IPS DF 19.7 (cell line): ENCODE measurements around the gene MYT1.
"Not testable (repeated sequence)": the region's sequence is repeated elsewhere in the genome, so short reads cannot be mapped to it uniquely, and the experiment has no call there.

Experiments used
- DNase-seq: peaks from one replicate; pipeline ENCODE4 v3.0.0-alpha.2; 2013; ENCODE audit warnings: low read depth, low spot score

MYT1 gene

GRCh38 chr20:64266988-64267387, 102.7 kb downstream of the MYT1 start:
- no peak for DNase-seq

- no peak for DNase-seq
Observed at GRCh38 chr20:64268174-64268573, 103.9 kb downstream of the MYT1 start.

GRCh38 chr20:64269604-64270411, 105.6 kb downstream of the MYT1 start:
- no peak for DNase-seq

- no peak for DNase-seq
Observed at GRCh38 chr20:64271636-64272035, 107.4 kb downstream of the MYT1 start.

GRCh38 chr20:64273109-64273508, 108.9 kb downstream of the MYT1 start:
- no peak for DNase-seq

- DNase-seq, result no peak
Observed at GRCh38 chr20:64276817-64277216, 112.6 kb downstream of the MYT1 start.

GRCh38 chr20:64277571-64278316, 113.5 kb downstream of the MYT1 start:
- DNase-seq, result no peak

- no peak for DNase-seq
Observed at GRCh38 chr20:64278317-64278681, 114.0 kb downstream of the MYT1 start.

- DNase-seq, result no peak
Observed at GRCh38 chr20:64279826-64280459, 115.7 kb downstream of the MYT1 start.

GRCh38 chr20:64280460-64280843, 116.2 kb downstream of the MYT1 start:
- DNase-seq, result no peak

- DNase-seq, result no peak
Observed at GRCh38 chr20:64283646-64284045, 119.4 kb downstream of the MYT1 start.

- DNase-seq, result not testable (repeated sequence)
Observed at GRCh38 chr20:64285579-64286446, 121.6 kb downstream of the MYT1 start.

- DNase-seq, result not testable (repeated sequence)
Observed at GRCh38 chr20:64286447-64287263, 122.4 kb downstream of the MYT1 start.

- not testable (repeated sequence) for DNase-seq
Observed at GRCh38 chr20:64287264-64287590, 123.0 kb downstream of the MYT1 start.
